ENCODE data around the gene CYP17A1. TPM values are rescaled to one million over a fixed set of nuclear protein-coding genes. Genes with fewer than 3 reads are reported as not detected.
A peak's percentile ranks its signal among the peaks of the same experiment; 100 is the strongest.

The CYP17A1 gene
- total RNA-seq, 1 donor from 2014 or later, result 0.54 TPM

- peak overlapping the region; percentile 95 for H3K27ac Mint-ChIP-seq
- DNase-seq (ENCODE audit: low spot score in 2 of 2, unreplicated experiment in 2 of 2), result peak in 1 of 2 experiments; percentile 45
- TF ChIP-seq CTCF (IDR thresholded peaks at IDR 0.05; ENCODE audit: unreplicated experiment), result no peak
- peaks cover under 1% of the 10 kb centered on the region for H3K9me3 Mint-ChIP-seq
- H3K36me3 Mint-ChIP-seq, result peaks cover 3% of the 10 kb centered on the region
- H3K4me1 Mint-ChIP-seq, result peaks cover 29% of the 10 kb centered on the region
- H3K27me3 Mint-ChIP-seq (ENCODE audit: low read depth), result no peaks in the 10 kb centered on the region
- no peak overlapping the region for H3K4me3 Mint-ChIP-seq
Measured at GRCh38 chr10:102819054-102819453, 18.2 kb downstream of the CYP17A1 start.

GRCh38 chr10:102817175-102817574 lies 20.0 kb downstream of the CYP17A1 start:
- TF ChIP-seq CTCF (IDR thresholded peaks at IDR 0.05; ENCODE audit: unreplicated experiment), result no peak
- Mint-ChIP-seq H3K9me3 (no peaks in the 10 kb centered on the region), H3K27ac (no peak overlapping the region)

GRCh38 chr10:102815790-102816549 lies 21.2 kb downstream of the CYP17A1 start:
- Mint-ChIP-seq H3K27ac (peak overlapping the region; percentile 89), H3K9me3 (no peaks in the 10 kb centered on the region), H3K27me3 (ENCODE audit: low read depth) (no peaks in the 10 kb centered on the region), H3K36me3 (peaks cover 24% of the 10 kb centered on the region), H3K4me1 (peaks cover 29% of the 10 kb centered on the region), H3K4me3 (no peak overlapping the region)
- TF ChIP-seq CTCF (IDR thresholded peaks at IDR 0.05; ENCODE audit: unreplicated experiment), result no peak
- no peak for DNase-seq (ENCODE audit: low spot score in 2 of 2, unreplicated experiment in 2 of 2)

More at GRCh38 chr10:102817175-102817574, 20.0 kb downstream of the CYP17A1 start:
- no peak overlapping the region for H3K4me3 Mint-ChIP-seq
- peaks cover 29% of the 10 kb centered on the region for H3K4me1 Mint-ChIP-seq
- no peak for DNase-seq (ENCODE audit: low spot score in 2 of 2, unreplicated experiment in 2 of 2)
- no peaks in the 10 kb centered on the region for H3K27me3 Mint-ChIP-seq (ENCODE audit: low read depth)
- H3K36me3 Mint-ChIP-seq, result peaks cover 16% of the 10 kb centered on the region

- TF ChIP-seq CTCF (IDR thresholded peaks at IDR 0.05; ENCODE audit: unreplicated experiment), result no peak
- H3K27ac Mint-ChIP-seq, result peak overlapping the region; percentile 89
- H3K9me3 Mint-ChIP-seq, result no peaks in the 10 kb centered on the region
- H3K36me3 Mint-ChIP-seq, result peaks cover 26% of the 10 kb centered on the region
- no peak overlapping the region for H3K4me3 Mint-ChIP-seq
- peaks cover 29% of the 10 kb centered on the region for H3K4me1 Mint-ChIP-seq
- no peaks in the 10 kb centered on the region for H3K27me3 Mint-ChIP-seq (ENCODE audit: low read depth)
- DNase-seq (ENCODE audit: low spot score in 2 of 2, unreplicated experiment in 2 of 2), result peak in 1 of 2 experiments; percentile 53
Measured at GRCh38 chr10:102814873-102815661, 22.1 kb downstream of the CYP17A1 start.

GRCh38 chr10:102814453-102814871 lies 22.8 kb downstream of the CYP17A1 start:
- Mint-ChIP-seq H3K27ac (no peak overlapping the region), H3K4me3 (no peak overlapping the region), H3K27me3 (ENCODE audit: low read depth) (no peaks in the 10 kb centered on the region), H3K4me1 (peaks cover 24% of the 10 kb centered on the region), H3K9me3 (no peaks in the 10 kb centered on the region), H3K36me3 (peaks cover 31% of the 10 kb centered on the region)
- DNase-seq (ENCODE audit: low spot score in 2 of 2, unreplicated experiment in 2 of 2), result no peak
- no peak for TF ChIP-seq CTCF (IDR thresholded peaks at IDR 0.05; ENCODE audit: unreplicated experiment)

Measured in mesothelial cell of epicardium (in vitro differentiated cells).